Stimulated activated naive B cell treated with anti-CD40 and anti-IgM and Interleukin-4, amounts not matched to agents 10 μg/mL and 1 μg/mL and 100 μg/mL, for 72 hours (primary cell): ENCODE measurements around the gene XPA.
"Not testable (repeated sequence)": the region's sequence is repeated elsewhere in the genome, so short reads cannot be mapped to it uniquely, and the experiment has no call there.

Experiments
- ATAC-seq, 2 donors: fragments of 150-1000 bp; cut with Tn5 transposase; replicated peaks; 2 replicates each; pipeline ENCODE4 v1.10.0; 2021; ENCODE audit warnings: moderate library complexity in 1 of 2
- DNase-seq: peaks from one replicate; pipeline ENCODE4 v3.0.0; 2021
- H3K27ac Mint-ChIP-seq: one replicate; pipeline ENCODE4 v1.8.0; 2022; ENCODE audit warnings: mild to moderate bottlenecking, mixed read lengths
- H3K27me3 Mint-ChIP-seq, 2 donors: one replicate each; pipeline ENCODE4 v1.8.0; 2022; ENCODE audit warnings: mixed read lengths in 2 of 2
- H3K36me3 Mint-ChIP-seq, 2 donors: one replicate each; pipeline ENCODE4 v1.8.0; 2022; ENCODE audit warnings: mixed read lengths in 2 of 2, mild to moderate bottlenecking in 1 of 2
- H3K4me1 Mint-ChIP-seq, 2 donors: one replicate each; pipeline ENCODE4 v1.8.0; 2022; ENCODE audit warnings: mixed read lengths in 2 of 2, mild to moderate bottlenecking in 1 of 2
- H3K4me3 Mint-ChIP-seq, 2 donors: one replicate each; pipeline ENCODE4 v1.8.0; 2022; ENCODE audit warnings: mild to moderate bottlenecking in 2 of 2, mixed read lengths in 2 of 2, moderate library complexity in 1 of 2
- H3K9me3 Mint-ChIP-seq, 2 donors: one replicate each; pipeline ENCODE4 v1.8.0; 2022; ENCODE audit warnings: mixed read lengths in 2 of 2, mild to moderate bottlenecking in 1 of 2

The XPA gene

DNA sequence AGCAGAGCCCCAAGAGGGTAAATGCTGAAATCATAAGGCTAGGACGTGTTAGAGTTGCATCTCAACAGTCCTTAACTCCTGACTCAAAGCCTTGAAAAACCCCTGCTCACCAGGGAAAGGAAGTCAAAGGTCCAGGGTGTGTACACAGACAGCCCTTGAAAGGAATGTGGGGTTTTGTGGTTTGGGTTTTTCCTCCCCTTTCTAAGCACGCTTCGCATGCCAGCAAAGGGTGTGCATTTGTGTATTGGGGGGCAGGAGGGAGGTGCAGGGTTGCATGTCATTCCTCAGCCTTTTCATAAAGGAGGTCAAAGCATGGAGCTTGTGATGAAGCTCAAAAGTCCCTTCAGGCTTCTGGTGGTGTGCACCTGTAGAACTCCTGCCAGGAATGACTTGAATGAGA lies 17.3 kb upstream of the XPA start:
- Mint-ChIP-seq H3K27me3 (peaks cover 21 to 30% of the 10 kb centered on the region in 2 donors), H3K27ac (no peak overlapping the region), H3K4me3 (no peak overlapping the region), H3K9me3 (no peaks in the 10 kb centered on the region), H3K4me1 (peaks cover 0 to 10% of the 10 kb centered on the region in 2 donors), H3K36me3 (no peaks in the 10 kb centered on the region)
- ATAC-seq: no peak
- DNase-seq: no peak

- ATAC-seq: no peak
- no peak for DNase-seq
- peaks cover 0 to 10% of the 10 kb centered on the region in 2 donors for H3K4me1 Mint-ChIP-seq
- H3K9me3 Mint-ChIP-seq: no peaks in the 10 kb centered on the region
- H3K27ac Mint-ChIP-seq: no peak overlapping the region
- H3K36me3 Mint-ChIP-seq: no peaks in the 10 kb centered on the region
- H3K4me3 Mint-ChIP-seq: no peak overlapping the region
- peaks cover 35 to 40% of the 10 kb centered on the region in 2 donors for H3K27me3 Mint-ChIP-seq
Observed at GRCh38 chr9:97711223-97711626, 14.1 kb upstream of the XPA start.

DNA sequence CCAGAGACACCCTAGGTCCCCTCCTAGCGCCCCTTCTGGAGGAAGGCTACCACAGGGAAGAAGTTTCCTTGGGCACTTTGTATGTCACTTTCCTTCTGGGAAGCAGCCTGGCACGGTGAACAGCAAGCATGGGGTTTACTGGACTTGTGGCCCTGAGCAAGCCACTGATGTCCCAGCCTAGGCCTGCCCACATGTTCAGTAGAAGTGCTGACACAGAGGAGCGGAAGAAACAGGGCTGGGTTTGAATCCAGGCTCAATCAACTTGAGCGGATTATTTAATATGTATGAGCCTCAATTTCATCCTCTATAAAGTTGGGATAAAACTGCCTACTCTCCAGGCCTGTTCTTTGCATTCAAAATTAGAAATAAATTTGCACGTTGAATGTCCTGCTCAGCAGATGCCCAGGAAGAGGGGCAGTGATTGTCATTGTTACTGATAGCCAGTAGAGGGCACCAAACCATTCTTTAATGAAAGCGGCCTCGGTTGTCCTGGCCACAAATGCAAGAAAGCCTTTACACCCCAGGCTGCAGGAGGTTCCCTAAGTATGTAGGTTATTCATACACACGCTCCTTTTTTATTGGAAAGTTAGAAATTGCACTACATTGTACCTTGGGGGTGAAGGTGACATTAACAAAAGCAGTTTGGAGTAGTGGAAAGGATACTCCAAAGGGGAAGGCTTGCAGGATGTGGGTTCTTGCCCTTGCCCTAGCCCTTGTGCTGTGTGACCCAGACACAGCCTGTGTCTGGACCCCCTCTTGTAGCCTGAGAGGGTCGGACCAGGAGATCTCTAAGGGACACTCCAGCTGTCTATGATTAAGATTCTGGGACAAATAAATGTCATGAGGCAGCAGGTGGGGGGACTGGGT lies 13.4 kb upstream of the XPA start:
- Mint-ChIP-seq H3K4me1 (peaks cover 0 to 10% of the 10 kb centered on the region in 2 donors), H3K9me3 (no peaks in the 10 kb centered on the region), H3K36me3 (no peaks in the 10 kb centered on the region), H3K27ac (no peak overlapping the region), H3K27me3 (peaks cover 35 to 40% of the 10 kb centered on the region in 2 donors), H3K4me3 (no peak overlapping the region)
- ATAC-seq (peak; percentile 92 to 97), DNase-seq (peak; percentile 13)

DNA sequence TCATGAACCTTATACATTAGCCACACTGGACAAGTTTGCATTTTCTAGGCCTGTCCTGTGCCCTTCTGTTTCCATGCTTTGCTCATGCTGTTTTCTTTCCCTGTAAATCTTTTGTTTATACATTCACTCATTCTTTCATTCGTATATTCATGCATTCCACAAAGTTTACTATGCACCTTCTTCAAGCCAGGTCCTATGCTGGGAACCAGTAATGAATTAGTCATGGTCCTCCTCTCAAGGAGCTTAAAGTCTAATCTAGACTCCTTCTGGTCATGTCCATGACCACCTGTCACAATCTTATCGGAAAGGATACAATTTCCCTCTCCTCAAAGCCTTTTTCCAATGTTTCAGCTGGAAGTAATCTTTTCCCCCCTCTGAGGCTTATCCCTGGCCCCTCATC lies 9.1 kb upstream of the XPA start:
- Mint-ChIP-seq H3K4me1 (peaks cover 0 to 8% of the 10 kb centered on the region in 2 donors), H3K4me3 (no peak overlapping the region), H3K9me3 (no peaks in the 10 kb centered on the region), H3K27ac (no peak overlapping the region), H3K36me3 (no peaks in the 10 kb centered on the region), H3K27me3 (peaks cover 38 to 47% of the 10 kb centered on the region in 2 donors)
- DNase-seq: no peak
- no peak for ATAC-seq

- ATAC-seq (peak in 1 of 2 donors; percentile 19), DNase-seq (no peak)
- H3K27ac Mint-ChIP-seq: no peak overlapping the region
- H3K27me3 Mint-ChIP-seq: peaks cover 36 to 45% of the 10 kb centered on the region in 2 donors
- H3K4me3 Mint-ChIP-seq: no peak overlapping the region
- no peaks in the 10 kb centered on the region for H3K36me3 Mint-ChIP-seq
- H3K4me1 Mint-ChIP-seq: no peaks in the 10 kb centered on the region
- H3K9me3 Mint-ChIP-seq: no peaks in the 10 kb centered on the region
Observed at GRCh38 chr9:97705354-97705950, 8.3 kb upstream of the XPA start.

DNA sequence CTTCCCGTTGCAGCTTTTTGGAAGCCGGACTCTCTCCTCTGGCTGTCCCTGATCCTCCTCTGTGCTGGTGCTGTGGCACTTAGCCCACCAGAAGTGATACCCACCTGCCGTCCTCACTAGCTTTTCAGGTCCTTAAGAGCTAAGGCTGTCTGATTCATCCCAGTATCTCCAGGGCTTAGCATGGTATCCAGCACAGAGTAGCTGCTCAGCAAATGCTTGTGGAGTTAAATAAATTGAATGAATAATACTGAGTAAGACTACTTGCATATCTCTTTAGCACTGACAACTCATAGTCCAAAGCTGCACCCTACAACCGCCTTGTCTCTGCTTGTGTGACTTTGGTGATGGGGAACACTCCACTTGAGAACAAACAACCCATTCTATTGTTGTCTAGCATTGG lies 7.7 kb upstream of the XPA start:
- Mint-ChIP-seq H3K4me1 (peaks cover under 1% of the 10 kb centered on the region in 2 donors), H3K27me3 (peaks cover 32 to 40% of the 10 kb centered on the region in 2 donors), H3K4me3 (no peak overlapping the region), H3K36me3 (no peaks in the 10 kb centered on the region), H3K9me3 (no peaks in the 10 kb centered on the region), H3K27ac (no peak overlapping the region)
- no peak for ATAC-seq
- no peak for DNase-seq

DNA sequence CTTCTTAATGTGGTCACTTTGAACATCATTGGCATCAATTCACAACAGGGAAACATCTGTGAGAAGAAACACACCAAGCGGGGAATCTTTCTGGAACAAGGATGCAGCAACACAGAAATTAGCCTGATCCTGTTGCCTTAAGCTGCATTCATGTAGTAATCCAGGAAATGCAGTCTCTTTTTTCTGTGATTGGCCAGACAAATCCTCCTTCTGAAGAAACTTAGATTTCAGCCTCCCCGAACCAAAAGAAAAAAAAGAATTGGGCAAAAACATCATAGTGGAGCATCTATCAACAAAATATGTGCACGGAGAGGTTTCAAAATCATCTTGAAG lies 7.2 kb upstream of the XPA start:
- no peak for ATAC-seq
- Mint-ChIP-seq H3K4me1 (peaks cover 5 to 6% of the 10 kb centered on the region in 2 donors), H3K9me3 (no peaks in the 10 kb centered on the region), H3K36me3 (no peaks in the 10 kb centered on the region), H3K4me3 (no peak overlapping the region), H3K27ac (no peak overlapping the region), H3K27me3 (peaks cover 31 to 37% of the 10 kb centered on the region in 2 donors)
- DNase-seq: no peak

DNA sequence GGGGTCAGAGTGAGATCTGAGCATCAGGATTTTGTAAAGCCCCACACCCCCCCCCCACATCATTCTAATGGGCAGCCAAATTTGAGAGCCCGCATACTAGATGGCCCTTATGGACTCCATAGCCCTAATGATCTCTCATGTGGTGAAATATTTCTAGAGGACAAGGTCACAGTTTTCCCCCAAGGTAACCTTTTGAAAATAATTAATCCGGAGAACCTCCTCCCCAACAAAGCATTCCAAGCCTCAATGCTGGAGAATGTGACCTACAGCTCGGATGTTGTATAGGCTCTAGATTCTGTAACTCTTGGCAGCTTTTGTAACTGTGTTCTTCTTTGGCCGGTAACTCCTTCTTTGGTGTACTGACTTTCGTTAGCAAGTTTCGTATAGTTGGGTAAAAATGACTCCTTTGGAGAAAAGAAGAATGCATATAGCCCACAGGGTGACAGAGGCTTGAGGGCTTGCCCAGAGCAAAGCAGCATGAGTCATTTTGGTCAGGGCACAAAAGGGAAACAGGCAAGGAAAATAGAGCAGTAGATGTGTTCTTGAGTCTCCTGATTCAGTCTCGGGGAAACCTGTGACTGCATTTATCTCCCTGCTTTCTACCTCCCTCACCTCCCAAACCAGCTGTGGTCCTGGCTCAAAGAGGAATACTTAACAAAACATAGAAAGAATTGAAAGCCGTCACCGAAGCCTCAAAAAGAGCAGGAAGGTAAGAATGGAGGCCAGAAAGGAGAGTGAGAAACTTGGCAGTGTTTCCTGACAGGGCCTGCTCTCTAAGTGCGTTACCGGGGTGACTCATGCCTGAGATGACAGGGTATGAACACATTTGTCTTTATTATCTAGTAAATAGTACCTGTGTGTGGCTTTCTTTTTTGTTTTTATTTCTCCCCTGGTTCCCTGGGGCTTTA lies 6.6 kb upstream of the XPA start:
- Mint-ChIP-seq H3K4me1 (peaks cover 11 to 12% of the 10 kb centered on the region in 2 donors), H3K4me3 (no peak overlapping the region), H3K27ac (no peak overlapping the region), H3K27me3 (peaks cover 28 to 35% of the 10 kb centered on the region in 2 donors), H3K36me3 (no peaks in the 10 kb centered on the region), H3K9me3 (no peaks in the 10 kb centered on the region)
- DNase-seq (no peak), ATAC-seq (no peak)

DNA sequence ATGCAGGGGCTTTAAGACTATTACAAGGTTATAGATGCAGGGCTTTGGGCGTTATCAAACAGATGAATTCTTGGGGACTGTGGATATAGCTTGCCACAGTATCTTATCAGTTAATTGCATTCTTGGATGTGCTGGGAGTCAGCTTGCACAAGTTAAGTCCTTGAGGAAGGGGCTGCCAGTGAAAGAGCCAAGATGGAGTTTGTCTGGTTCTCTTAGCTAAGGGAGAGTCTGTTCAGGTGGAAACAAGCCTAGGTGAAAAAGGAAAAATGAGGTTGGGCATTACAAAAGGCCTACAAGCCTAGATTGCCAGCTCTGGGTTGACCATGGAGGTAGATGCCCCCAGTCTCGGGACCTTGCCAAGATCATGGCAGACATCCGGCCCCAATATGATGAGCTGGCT lies 2.7 kb upstream of the XPA start:
- not testable (repeated sequence) for H3K27ac Mint-ChIP-seq, ATAC-seq, H3K36me3 Mint-ChIP-seq, H3K9me3 Mint-ChIP-seq, DNase-seq
- Mint-ChIP-seq H3K4me3 (peak overlapping the region; percentile 51 to 67), H3K4me1 (peaks cover 26 to 39% of the 10 kb centered on the region in 2 donors), H3K27me3 (peaks cover 10 to 15% of the 10 kb centered on the region in 2 donors)

GRCh38 chr9:97699281-97699680 lies 2.1 kb upstream of the XPA start:
- peak overlapping the region; percentile 51 to 67 for H3K4me3 Mint-ChIP-seq
- ATAC-seq, H3K9me3 Mint-ChIP-seq, H3K36me3 Mint-ChIP-seq: not testable (repeated sequence)
- peaks cover 10 to 15% of the 10 kb centered on the region in 2 donors for H3K27me3 Mint-ChIP-seq
- H3K4me1 Mint-ChIP-seq: peaks cover 26 to 43% of the 10 kb centered on the region in 2 donors
- peak; percentile 15 for DNase-seq
- H3K27ac Mint-ChIP-seq: peak overlapping the region; percentile 84

- H3K27me3 Mint-ChIP-seq: peaks cover 10 to 15% of the 10 kb centered on the region in 2 donors
- no peaks in the 10 kb centered on the region for H3K9me3 Mint-ChIP-seq
- H3K36me3 Mint-ChIP-seq: peaks cover under 1% of the 10 kb centered on the region in 2 donors
- H3K4me1 Mint-ChIP-seq: peaks cover 28 to 47% of the 10 kb centered on the region in 2 donors
- H3K4me3 Mint-ChIP-seq: no peak overlapping the region
- no peak overlapping the region for H3K27ac Mint-ChIP-seq
- no peak for DNase-seq
- ATAC-seq: no peak
Observed at GRCh38 chr9:97698865-97699264, 1.7 kb upstream of the XPA start.

GRCh38 chr9:97697837-97698236 lies 697 bp upstream of the XPA start:
- ATAC-seq (no peak), DNase-seq (no peak)
- H3K36me3 Mint-ChIP-seq: peaks cover 4 to 9% of the 10 kb centered on the region in 2 donors
- H3K4me3 Mint-ChIP-seq: peak overlapping the region; percentile 91 to 95
- peaks cover 33 to 54% of the 10 kb centered on the region in 2 donors for H3K4me1 Mint-ChIP-seq
- peaks cover 10 to 15% of the 10 kb centered on the region in 2 donors for H3K27me3 Mint-ChIP-seq
- peak overlapping the region; percentile 95 for H3K27ac Mint-ChIP-seq
- H3K9me3 Mint-ChIP-seq: no peaks in the 10 kb centered on the region

- DNase-seq: no peak
- H3K27me3 Mint-ChIP-seq: peaks cover 3% of the 10 kb centered on the region in 2 donors
Observed at GRCh38 chr9:97695995-97696802, 941 bp downstream of the XPA start.

More at GRCh38 chr9:97695995-97696802, 941 bp downstream of the XPA start:
- Mint-ChIP-seq H3K36me3 (peaks cover 4 to 13% of the 10 kb centered on the region in 2 donors), H3K27ac (peak overlapping the region; percentile 95), H3K4me1 (peaks cover 33 to 54% of the 10 kb centered on the region in 2 donors), H3K9me3 (no peaks in the 10 kb centered on the region), H3K4me3 (peak overlapping the region; percentile 91 to 95)
- ATAC-seq: no peak
